Neural cell (in vitro differentiated cells): ENCODE measurements around the gene JPT2.

Source experiments
- CTCF ChIP-seq: fragments of 450-650 bp; IDR thresholded peaks from 2 replicates; pipeline ENCODE4 v1.5.1; 2014; ENCODE audit warnings: antibody characterized with exemption, mild to moderate bottlenecking, moderate library complexity; ENCODE audit not compliant: poor library complexity, severe bottlenecking
- EP300 ChIP-seq: fragments of 450-650 bp; conservative IDR thresholded peaks from 2 replicates; pipeline ENCODE4 v1.6.1; 2014; ENCODE audit warnings: antibody characterized with exemption, mild to moderate bottlenecking, moderate library complexity; ENCODE audit not compliant: poor library complexity, severe bottlenecking
- EZH2 ChIP-seq: fragments of 200-600, 300-800 bp; shearing (Covaris generic), sonication (generic); IDR thresholded peaks from 2 replicates; pipeline ENCODE4 v1.6.1; 2014; ENCODE audit warnings: antibody characterized with exemption, low read length, borderline replicate concordance, mild to moderate bottlenecking; ENCODE audit not compliant: insufficient read depth, poor library complexity, severe bottlenecking
- MXI1 ChIP-seq: fragments of 450-650 bp; conservative IDR thresholded peaks from 2 replicates; pipeline ENCODE4 v1.6.1; 2014; ENCODE audit warnings: antibody characterized with exemption, mild to moderate bottlenecking; ENCODE audit not compliant: poor library complexity, severe bottlenecking
- POLR2AphosphoS5 ChIP-seq: IDR thresholded peaks from 2 replicates; pipeline ENCODE4 v1.6.1; 2012
- REST ChIP-seq: IDR thresholded peaks from 2 replicates; pipeline ENCODE4 v1.6.1; 2012; ENCODE audit warnings: borderline replicate concordance
- SMC3 ChIP-seq: fragments of 450-650 bp; conservative IDR thresholded peaks from 2 replicates; pipeline ENCODE4 v1.6.1; 2014; ENCODE audit warnings: antibody characterized with exemption, mild to moderate bottlenecking, moderate library complexity; ENCODE audit not compliant: poor library complexity
- TAF1 ChIP-seq: IDR thresholded peaks from 2 replicates; pipeline ENCODE4 v1.6.1; 2012; ENCODE audit warnings: low read depth

GRCh38 chr16:1674751-1675664 lies 3.1 kb upstream of the JPT2 start:
- no peak for TF ChIP-seq EP300
- no peak for TF ChIP-seq CTCF
- no peak for TF ChIP-seq EZH2
- TF ChIP-seq TAF1: no peak
- no peak for TF ChIP-seq REST
- TF ChIP-seq POLR2AphosphoS5: no peak
- no peak for TF ChIP-seq MXI1
- no peak for TF ChIP-seq SMC3
